GM12878 (cell line): ENCODE data around the gene FCAMR. TPM values are rescaled to one million over a fixed set of nuclear protein-coding genes. Genes with fewer than 3 reads are reported as not detected.

Experiments used
- ATAC-seq: fragments of 200-7000 bp; cut with Tn5 transposase; 3 replicates; pipeline ENCODE4 v1.9.1; 2020; ENCODE audit warnings: mild to moderate bottlenecking, moderate library complexity
- BruUV-seq: library from RNA; stranded (reverse); fragments of 400-500 nt; replicated peaks from 2 replicates; lab custom pipeline; 2021; lab: Mats Ljungman, UMichigan
- CTCF ChIA-PET: fragments of 300-600 bp; sonication (Branson Sonifier 250); formaldehyde crosslinking; extraction: SDS; loops from one replicate; lab custom pipeline; 2021; ENCODE audit warnings: inconsistent platforms; lab: Yijun Ruan, JAX
- POLR2A ChIA-PET: fragments of 350-600 bp; formaldehyde crosslinking; extraction: SDS; loops from one replicate; lab custom pipeline; 2021; ENCODE audit warnings: inconsistent platforms; lab: Charles Lee
- RAD21 ChIA-PET: fragments of 300-600 bp; sonication (Branson Sonifier 250); formaldehyde crosslinking; loops from one replicate; lab custom pipeline; 2023; ENCODE audit warnings: antibody characterized with exemption; ENCODE audit not compliant: unreplicated experiment; lab: Charles Lee
- SMC1A ChIA-PET: fragments of 300-600 bp; sonication (Branson Sonifier 250); formaldehyde crosslinking; loops from one replicate; lab custom pipeline; 2023; ENCODE audit not compliant: unreplicated experiment, uncharacterized antibody; lab: Charles Lee
- DNase-seq: peaks from one replicate; pipeline ENCODE4 v3.0.0-alpha.2; 2011; ENCODE audit warnings: low read depth, low spot score
- FAIRE-seq: peaks from 3 replicates; lab custom pipeline; 2011; peaks lifted over from hg19 to GRCh38; lab: Jason Lieb, UNC
- H2AFZ ChIP-seq: 2 replicates; pipeline ENCODE4 v1.6.0; 2011; ENCODE audit warnings: low read depth, low read length, control low read depth; ENCODE audit not compliant: control insufficient read depth
- H3K27ac ChIP-seq: 2 replicates; pipeline ENCODE4 v1.5.1; 2011; ENCODE audit warnings: control low read depth; ENCODE audit not compliant: control insufficient read depth, insufficient read depth
- H3K27me3 ChIP-seq, 2 experiments: replicated peaks in 1 of 2; 2 replicates each; pipeline versions ENCODE4 v1.6.0 to v1.6.1; 2011; ENCODE audit warnings: low read length in 1 of 2; ENCODE audit not compliant: control insufficient read depth in 2 of 2, insufficient read depth in 2 of 2
- H3K36me3 ChIP-seq, 2 experiments: 2 replicates each; pipeline ENCODE4 v1.5.1; 2011; ENCODE audit warnings: low read length in 1 of 2; ENCODE audit not compliant: control insufficient read depth in 2 of 2, insufficient read depth in 2 of 2
- H3K4me1 ChIP-seq: 2 replicates; pipeline ENCODE4 v1.6.1; 2011; ENCODE audit warnings: mild to moderate bottlenecking, low read length, moderate library complexity, mixed read lengths; ENCODE audit not compliant: control insufficient read depth, insufficient read depth
- H3K4me2 ChIP-seq: 2 replicates; pipeline ENCODE4 v1.6.0; 2011; ENCODE audit warnings: control low read depth; ENCODE audit not compliant: control insufficient read depth, insufficient read depth
- H3K4me3 ChIP-seq: fragments of 200-600 bp; sonication (generic); 2 replicates; pipeline ENCODE4 v1.5.1; 2016
- H3K79me2 ChIP-seq: 2 replicates; pipeline ENCODE4 v1.6.0; 2011; ENCODE audit warnings: low read length; ENCODE audit not compliant: control insufficient read depth, insufficient read depth
- H3K9ac ChIP-seq: 2 replicates; pipeline ENCODE4 v1.8.0; 2011; ENCODE audit warnings: low read length, control low read depth, mixed read lengths; ENCODE audit not compliant: control insufficient read depth, insufficient read depth
- H3K9me3 ChIP-seq: replicated peaks from 3 replicates; pipeline ENCODE4 v1.5.1; 2011; ENCODE audit warnings: mild to moderate bottlenecking, low read length; ENCODE audit not compliant: control insufficient read depth, insufficient read depth
- H4K20me1 ChIP-seq: 2 replicates; pipeline ENCODE4 v1.6.0; 2011; ENCODE audit not compliant: control insufficient read depth, insufficient read depth
- BRCA1 ChIP-seq: IDR thresholded peaks from 2 replicates; pipeline ENCODE4 v1.6.1; 2011; ENCODE audit warnings: low read depth, low read length, improper control_type of control experiment
- CBX5 ChIP-seq: sonication (generic); IDR thresholded peaks from 2 replicates; pipeline ENCODE4 v1.6.1; 2016; ENCODE audit warnings: low read depth, moderate library complexity, mild to moderate bottlenecking, inconsistent platforms
- CEBPZ ChIP-seq: fragments of 150-350 bp; IDR thresholded peaks from 2 replicates; pipeline ENCODE4 v1.6.1; 2016; ENCODE audit warnings: low read depth, low read length
- CREB1 ChIP-seq: IDR thresholded peaks from 2 replicates; pipeline ENCODE4 v1.6.1; 2012; ENCODE audit warnings: low read depth, mild to moderate bottlenecking, inconsistent platforms
- MLLT1 ChIP-seq: fragments of 450-650 bp; IDR thresholded peaks from 2 replicates; pipeline ENCODE4 v1.6.1; 2016; ENCODE audit warnings: mild to moderate bottlenecking
- NR2C1 ChIP-seq: fragments of 450-650 bp; IDR thresholded peaks from 2 replicates; pipeline ENCODE4 v1.6.1; 2017; ENCODE audit warnings: antibody characterized with exemption, mild to moderate bottlenecking, moderate library complexity
- NR2F1 ChIP-seq: fragments of 450-650 bp; conservative IDR thresholded peaks from 2 replicates; pipeline ENCODE4 v1.6.1; 2017; ENCODE audit warnings: mild to moderate bottlenecking
- RAD21 ChIP-seq: IDR thresholded peaks from 2 replicates; pipeline ENCODE4 v1.6.1; 2011; ENCODE audit warnings: mild to moderate bottlenecking, low read depth, low read length, moderate library complexity; ENCODE audit not compliant: insufficient read depth
- STAT1 ChIP-seq: fragments of 450-650 bp; conservative IDR thresholded peaks from 2 replicates; pipeline ENCODE4 v1.6.1; 2014; ENCODE audit warnings: antibody characterized with exemption, mild to moderate bottlenecking
- SUPT20H ChIP-seq: IDR thresholded peaks from 2 replicates; pipeline ENCODE4 v1.6.1; 2011; ENCODE audit warnings: low read depth, mild to moderate bottlenecking, low read length, moderate library complexity, borderline replicate concordance; ENCODE audit not compliant: control insufficient read depth
- SUZ12 ChIP-seq: fragments of 200-600 bp; sonication (generic); IDR thresholded peaks from one replicate; pipeline ENCODE4 v1.6.1; 2018; ENCODE audit warnings: antibody characterized with exemption, mild to moderate bottlenecking; ENCODE audit not compliant: unreplicated experiment
- WGBS: methylation state at CpG from one replicate; pipeline ENCODE4 v1.1.6; 2016; ENCODE audit warnings: low lambda C conversion rate; ENCODE audit not compliant: insufficient replicate concordance, insufficient coverage; ENCODE audit errors: missing lambda C conversion rate; 5-methylcytosine and 5-hydroxymethylcytosine counted together
- in situ Hi-C: fragments of 300-500 bp; cut with MboI; formaldehyde crosslinking; loops from 9 replicates; pipeline ENCODE4 v1.14.3; 2018; ENCODE audit warnings: mixed read lengths
- intact Hi-C: fragments of 100-400 bp; cut with micrococcal nuclease; formaldehyde crosslinking; loops from one replicate; pipeline ENCODE4 v1.14.2; 2022; ENCODE audit not compliant: unreplicated experiment
- polyA plus RNA-seq, 11 experiments: library from polyadenylated mRNA; depleted of rRNA in 4 of 11; unstranded in 6 of 11; stranded (reverse) in 5 of 11; fragments of >200 nt; fragmentation: Nextera tagmentation in 4 of 11; fragmentation: Illumina TruSeq in 1 of 11; extraction: Ambion mirVana in 4 of 11; extraction: Trizol in 1 of 11; gene quantifications; 1 replicate in 1 of 11; 2 replicates in 10 of 11; pipeline versions ENCODE4 v1.2.1 to v1.2.3, GENCODE V29; 2011 to 2016; ENCODE audit warnings: inconsistent platforms in 2 of 11, missing spikeins in 2 of 11, low read depth in 1 of 11
- total RNA-seq, 4 experiments: library from RNA; depleted of rRNA in 3 of 4; stranded (reverse); fragments of >200 nt in 3 of 4; fragmentation: Illumina TruSeq in 1 of 4; extraction: Trizol in 1 of 4; gene quantifications; 2 replicates each; pipeline versions ENCODE4 v1.2.1 to v1.2.3, GENCODE V29; 2013 to 2021
- TF ChIP-seq, protein P1 (sequence below), 3 experiments: IDR thresholded peaks in 2 of 3; conservative IDR thresholded peaks in 1 of 3; 2 replicates each; pipeline ENCODE4 v1.5.1; 2011; ENCODE audit warnings: low read depth in 3 of 3, low read length in 3 of 3, mild to moderate bottlenecking in 3 of 3, control low read depth in 2 of 3, moderate library complexity in 2 of 3, inconsistent platforms in 1 of 3, mixed read lengths in 1 of 3; ENCODE audit not compliant: control insufficient read depth in 2 of 3, insufficient read depth in 1 of 3; ENCODE audit errors: extremely low read depth in 1 of 3
- TF ChIP-seq, protein P2 (sequence below): fragments of 450-650 bp; IDR thresholded peaks from 2 replicates; pipeline ENCODE4 v1.6.1; 2016; ENCODE audit warnings: mild to moderate bottlenecking

Gene FCAMR
- total and polyA plus RNA-seq, 10 of the 15 experiments (the other 5 are each of a cell fraction or from before 2014, with no cell fraction given) = 0.04 to 0.15 (median 0.06) TPM; not detected in 3

DNA sequence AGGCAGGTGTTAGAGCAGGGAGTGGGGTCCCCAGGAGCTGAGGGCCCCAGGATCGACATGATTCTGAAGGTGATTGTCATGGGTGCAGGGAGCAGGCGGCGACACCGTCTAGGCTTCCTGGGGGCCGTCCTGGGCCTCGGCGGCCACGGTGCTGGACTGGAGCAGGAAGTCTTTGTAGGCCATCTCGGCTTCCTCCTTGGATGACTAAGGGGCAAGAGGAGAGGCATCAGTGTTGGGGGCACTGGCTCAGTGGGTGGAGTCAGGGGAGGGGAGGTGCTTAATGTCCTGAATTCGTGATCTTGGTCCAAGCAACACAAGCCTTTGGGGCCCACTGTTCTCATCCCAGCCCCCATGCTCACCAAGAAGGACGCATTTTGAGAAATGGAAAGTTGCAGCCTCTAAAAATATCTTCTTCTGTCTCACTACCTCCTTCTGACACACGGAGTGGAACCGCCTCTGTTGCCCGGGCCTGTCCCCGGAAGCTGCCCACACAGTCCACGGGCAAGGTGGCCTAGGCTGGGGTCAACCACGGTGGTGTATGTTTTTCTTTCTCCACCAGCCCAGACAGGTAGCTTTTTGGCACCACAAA is 40.0 kb downstream of the FCAMR start (continued):
- no peak for TF ChIP-seq CEBPZ

- RAD21 ChIA-PET = interaction anchor here (1.4 to 13.5 kb wide), 3 partner anchors 12 to 161 kb away, joined by 3 to 371 read pairs (median 192); partner anchors contain the start of gene FCMR
- Histone ChIP-seq H4K20me1 (no peaks in the 10 kb centered on the region), H3K9ac (peak overlapping the region; percentile 86), H3K36me3 (no peaks in the 10 kb centered on the region), H3K4me3 (peak overlapping the region; percentile 64; the same call in 1 of the 2 replicates), H2AFZ (no peak overlapping the region), H3K27me3 (no peaks in the 10 kb centered on the region), H3K27ac (peak overlapping the region; percentile 99), H3K4me2 (peak overlapping the region; percentile 93), H3K9me3 (no peaks in the 10 kb centered on the region), H3K79me2 (no peaks in the 10 kb centered on the region), H3K4me1 (peaks cover 57% of the 10 kb centered on the region)
- SMC1A ChIA-PET = interaction anchor here (0.6 to 10.3 kb wide), 5 partner anchors 12 to 123 kb away, joined by 3 to 431 read pairs (median 85); partner anchors contain the start of genes FCAMR and FCMR
- ATAC-seq = peak; percentile 4; the same call in 2 of the 3 replicates
- BruUV-seq = no TSS peak
- intact Hi-C loops = no loop called here
- CTCF ChIA-PET = interaction anchor here (0.6 to 13.5 kb wide), 4 partner anchors 12 to 162 kb away, joined by 3 to 643 read pairs (median 219); partner anchors contain the start of genes FCAMR and FCMR
- POLR2A ChIA-PET = interaction anchor here (0.7 to 13.3 kb wide), 5 partner anchors 13 to 159 kb away, joined by 3 to 222 read pairs (median 7); partner anchors contain the start of genes FCAMR, FCMR and IL19
- DNase-seq = no peak
- in situ Hi-C loops = loop anchor here (10.0 kb wide), 1 partner anchor 405 kb away; no protein-coding TSS in a partner anchor
- FAIRE-seq = no peak
- WGBS = 61% methylated on average over 4 of the region's 6 CpGs
- peak; percentile 25; the same call in 1 of the 2 replicates for TF ChIP-seq NR2C1
- no peak for TF ChIP-seq STAT1
- TF ChIP-seq BRCA1 = no peak
- TF ChIP-seq NR2F1 = peak; percentile 59; the same call in 1 of the 2 replicates
- TF ChIP-seq SUZ12 = no peak
- TF ChIP-seq, protein P1, sequence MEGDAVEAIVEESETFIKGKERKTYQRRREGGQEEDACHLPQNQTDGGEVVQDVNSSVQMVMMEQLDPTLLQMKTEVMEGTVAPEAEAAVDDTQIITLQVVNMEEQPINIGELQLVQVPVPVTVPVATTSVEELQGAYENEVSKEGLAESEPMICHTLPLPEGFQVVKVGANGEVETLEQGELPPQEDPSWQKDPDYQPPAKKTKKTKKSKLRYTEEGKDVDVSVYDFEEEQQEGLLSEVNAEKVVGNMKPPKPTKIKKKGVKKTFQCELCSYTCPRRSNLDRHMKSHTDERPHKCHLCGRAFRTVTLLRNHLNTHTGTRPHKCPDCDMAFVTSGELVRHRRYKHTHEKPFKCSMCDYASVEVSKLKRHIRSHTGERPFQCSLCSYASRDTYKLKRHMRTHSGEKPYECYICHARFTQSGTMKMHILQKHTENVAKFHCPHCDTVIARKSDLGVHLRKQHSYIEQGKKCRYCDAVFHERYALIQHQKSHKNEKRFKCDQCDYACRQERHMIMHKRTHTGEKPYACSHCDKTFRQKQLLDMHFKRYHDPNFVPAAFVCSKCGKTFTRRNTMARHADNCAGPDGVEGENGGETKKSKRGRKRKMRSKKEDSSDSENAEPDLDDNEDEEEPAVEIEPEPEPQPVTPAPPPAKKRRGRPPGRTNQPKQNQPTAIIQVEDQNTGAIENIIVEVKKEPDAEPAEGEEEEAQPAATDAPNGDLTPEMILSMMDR (IDR thresholded peaks at IDR 0.05 in 2 of 3, conservative IDR thresholded peaks at IDR 0.05 in 1 of 3; ENCODE audit: control insufficient read depth in 2 of 3, extremely low read depth in 1 of 3, insufficient read depth in 1 of 3, low read depth in 3 of 3, low read length in 3 of 3) = peak in 2 of 3 experiments; percentile 25 to 42; a peak in 1 of 6 replicates
- TF ChIP-seq MLLT1 = 0 out of 2 replicates have a peak, but pooled peaks have one; percentile 16
- TF ChIP-seq SUPT20H = no peak
- no peak for TF ChIP-seq CBX5
- TF ChIP-seq CREB1 = no peak
- TF ChIP-seq RAD21 = peak; percentile 30
- TF ChIP-seq, protein P2, sequence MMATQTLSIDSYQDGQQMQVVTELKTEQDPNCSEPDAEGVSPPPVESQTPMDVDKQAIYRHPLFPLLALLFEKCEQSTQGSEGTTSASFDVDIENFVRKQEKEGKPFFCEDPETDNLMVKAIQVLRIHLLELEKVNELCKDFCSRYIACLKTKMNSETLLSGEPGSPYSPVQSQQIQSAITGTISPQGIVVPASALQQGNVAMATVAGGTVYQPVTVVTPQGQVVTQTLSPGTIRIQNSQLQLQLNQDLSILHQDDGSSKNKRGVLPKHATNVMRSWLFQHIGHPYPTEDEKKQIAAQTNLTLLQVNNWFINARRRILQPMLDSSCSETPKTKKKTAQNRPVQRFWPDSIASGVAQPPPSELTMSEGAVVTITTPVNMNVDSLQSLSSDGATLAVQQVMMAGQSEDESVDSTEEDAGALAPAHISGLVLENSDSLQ = no peak
Measured at GRCh38 chr1:206929524-206929923, 40.7 kb downstream of the FCAMR start.
